Chondrocyte (in vitro differentiated cells): ENCODE measurements around the gene KDM5A. TPM values are rescaled to one million over a fixed set of nuclear protein-coding genes. Genes with fewer than 3 reads are reported as not detected.

Source experiments
- DNase-seq: peaks from one replicate; pipeline ENCODE4 v3.0.0; 2021; ENCODE audit warnings: mixed read lengths, low spot score
- H3K27ac Mint-ChIP-seq: one replicate; pipeline ENCODE4 v1.8.0; 2021; ENCODE audit warnings: mild to moderate bottlenecking, moderate library complexity, mixed read lengths; ENCODE audit not compliant: unreplicated experiment
- H3K27me3 Mint-ChIP-seq: 2 replicates; pipeline ENCODE4 v1.8.0; 2021; ENCODE audit warnings: low read depth, mixed read lengths
- H3K36me3 Mint-ChIP-seq: 2 replicates; pipeline ENCODE4 v1.8.0; 2021; ENCODE audit warnings: low read depth, mixed read lengths
- H3K4me1 Mint-ChIP-seq: 2 replicates; pipeline ENCODE4 v1.8.0; 2021; ENCODE audit warnings: low read depth, mild to moderate bottlenecking, mixed read lengths
- H3K4me3 Mint-ChIP-seq: one replicate; pipeline ENCODE4 v1.8.0; 2021; ENCODE audit warnings: mild to moderate bottlenecking, moderate library complexity, mixed read lengths; ENCODE audit not compliant: unreplicated experiment
- H3K9me3 Mint-ChIP-seq: 2 replicates; pipeline ENCODE4 v1.8.0; 2021; ENCODE audit warnings: low read depth, mixed read lengths
- total RNA-seq: library from RNA; stranded (reverse); gene quantifications from 3 replicates; pipeline ENCODE4 v1.2.1, GENCODE V29; 2021
- TF ChIP-seq, protein P1 (sequence below): fragments of 200-600 bp; sonication (generic); IDR thresholded peaks from 2 replicates; pipeline ENCODE4 v1.5.0; 2021; ENCODE audit warnings: antibody characterized with exemption, mild to moderate bottlenecking, moderate library complexity

The KDM5A gene
- total RNA-seq, 1 donor from 2014 or later: 65.0 TPM

DNA sequence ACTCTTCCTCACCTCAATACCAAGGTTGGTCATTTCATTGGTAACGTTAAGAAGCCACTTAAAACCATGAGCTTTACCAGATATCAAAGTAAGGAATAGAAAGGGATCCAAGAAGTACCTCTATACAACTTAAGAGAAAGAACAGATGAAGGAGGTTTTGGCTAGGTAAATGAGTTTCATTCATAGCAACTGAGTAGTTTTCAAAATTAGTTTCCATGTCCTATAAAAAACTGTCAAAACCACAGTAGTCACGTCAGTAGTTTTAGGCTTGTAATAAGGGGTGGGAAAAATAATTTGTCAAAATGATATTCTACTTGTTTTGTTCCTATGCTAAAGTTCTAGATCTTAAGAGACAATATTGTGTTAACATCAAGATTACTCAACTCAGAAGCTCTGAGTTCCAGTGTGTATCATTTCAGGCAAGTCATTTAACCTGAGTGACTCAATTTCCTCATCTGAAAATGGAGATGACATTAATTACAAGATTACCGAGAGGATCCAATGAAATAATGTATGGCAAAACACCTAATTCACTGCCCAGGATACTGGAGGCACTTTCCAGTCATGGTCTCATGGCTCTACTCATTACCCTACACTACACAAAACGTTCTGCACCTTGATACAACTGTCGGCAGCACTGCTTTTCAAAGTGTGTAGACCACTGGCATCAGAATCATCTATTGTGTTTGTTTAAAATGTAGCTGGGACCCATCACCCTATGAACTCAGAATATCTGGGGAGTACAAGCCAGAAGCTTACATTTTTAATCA is 102.4 kb downstream of the KDM5A start:
- Mint-ChIP-seq H3K4me3 (no peak overlapping the region), H3K27ac (no peak overlapping the region), H3K36me3 (peaks cover 18% of the 10 kb centered on the region), H3K9me3 (no peaks in the 10 kb centered on the region), H3K27me3 (no peaks in the 10 kb centered on the region), H3K4me1 (peaks cover 10% of the 10 kb centered on the region)
- TF ChIP-seq, protein P1, sequence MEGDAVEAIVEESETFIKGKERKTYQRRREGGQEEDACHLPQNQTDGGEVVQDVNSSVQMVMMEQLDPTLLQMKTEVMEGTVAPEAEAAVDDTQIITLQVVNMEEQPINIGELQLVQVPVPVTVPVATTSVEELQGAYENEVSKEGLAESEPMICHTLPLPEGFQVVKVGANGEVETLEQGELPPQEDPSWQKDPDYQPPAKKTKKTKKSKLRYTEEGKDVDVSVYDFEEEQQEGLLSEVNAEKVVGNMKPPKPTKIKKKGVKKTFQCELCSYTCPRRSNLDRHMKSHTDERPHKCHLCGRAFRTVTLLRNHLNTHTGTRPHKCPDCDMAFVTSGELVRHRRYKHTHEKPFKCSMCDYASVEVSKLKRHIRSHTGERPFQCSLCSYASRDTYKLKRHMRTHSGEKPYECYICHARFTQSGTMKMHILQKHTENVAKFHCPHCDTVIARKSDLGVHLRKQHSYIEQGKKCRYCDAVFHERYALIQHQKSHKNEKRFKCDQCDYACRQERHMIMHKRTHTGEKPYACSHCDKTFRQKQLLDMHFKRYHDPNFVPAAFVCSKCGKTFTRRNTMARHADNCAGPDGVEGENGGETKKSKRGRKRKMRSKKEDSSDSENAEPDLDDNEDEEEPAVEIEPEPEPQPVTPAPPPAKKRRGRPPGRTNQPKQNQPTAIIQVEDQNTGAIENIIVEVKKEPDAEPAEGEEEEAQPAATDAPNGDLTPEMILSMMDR: no peak
- no peak for DNase-seq

DNA sequence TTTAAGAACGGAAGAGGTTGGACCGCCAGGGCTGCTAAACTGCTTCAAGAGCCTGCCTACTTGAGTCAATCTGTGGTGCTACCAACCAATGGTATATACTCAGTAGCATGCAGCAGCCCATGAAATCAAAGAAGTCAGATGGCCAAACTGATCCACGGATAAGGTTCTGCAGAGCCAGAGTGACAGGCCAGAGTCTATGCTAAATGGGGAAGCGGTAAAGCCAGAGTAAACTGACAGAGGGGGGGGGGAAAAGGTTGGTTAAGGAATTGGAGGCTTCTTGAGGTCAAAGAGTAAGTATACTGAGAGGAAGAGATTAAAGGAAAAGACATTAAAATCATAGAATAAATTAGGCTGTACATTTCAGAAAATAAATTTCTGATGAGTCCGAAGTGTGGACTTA is 111.1 kb downstream of the KDM5A start:
- H3K27me3 Mint-ChIP-seq: no peaks in the 10 kb centered on the region
- H3K36me3 Mint-ChIP-seq: peaks cover 16% of the 10 kb centered on the region
- TF ChIP-seq, protein P1: no peak
- H3K9me3 Mint-ChIP-seq: no peaks in the 10 kb centered on the region
- H3K4me1 Mint-ChIP-seq: peaks cover 1% of the 10 kb centered on the region
- H3K27ac Mint-ChIP-seq: no peak overlapping the region
- no peak overlapping the region for H3K4me3 Mint-ChIP-seq
- DNase-seq: no peak

- H3K36me3 Mint-ChIP-seq: peaks cover 16% of the 10 kb centered on the region
- DNase-seq: no peak
- no peak overlapping the region for H3K4me3 Mint-ChIP-seq
- peaks cover 11% of the 10 kb centered on the region for H3K4me1 Mint-ChIP-seq
- no peaks in the 10 kb centered on the region for H3K9me3 Mint-ChIP-seq
- TF ChIP-seq, protein P1: no peak
- H3K27me3 Mint-ChIP-seq: no peaks in the 10 kb centered on the region
- no peak overlapping the region for H3K27ac Mint-ChIP-seq
Measured at GRCh38 chr12:275812-276211, 113.3 kb downstream of the KDM5A start.

DNA sequence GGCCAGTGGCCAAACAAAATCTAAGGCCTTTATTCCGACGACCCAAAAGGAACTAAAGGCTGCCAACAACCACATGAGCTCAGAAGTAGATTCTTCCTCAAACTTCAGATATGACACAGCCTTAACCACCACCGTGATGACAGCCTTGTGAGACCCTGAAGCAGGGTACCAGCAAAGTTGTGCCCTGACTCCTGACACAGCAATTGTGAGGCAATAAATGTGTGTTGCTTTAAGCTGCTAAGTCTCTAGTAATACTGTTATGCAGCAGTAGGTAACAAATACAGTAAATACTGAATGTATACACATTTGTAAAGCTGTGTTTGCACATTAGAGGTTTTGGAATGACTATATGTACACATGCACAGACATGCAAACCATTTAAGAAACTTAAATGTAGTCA is 115.7 kb downstream of the KDM5A start:
- TF ChIP-seq, protein P1: no peak
- H3K4me3 Mint-ChIP-seq: no peak overlapping the region
- H3K36me3 Mint-ChIP-seq: peaks cover 9% of the 10 kb centered on the region
- H3K27me3 Mint-ChIP-seq: no peaks in the 10 kb centered on the region
- peaks cover 20% of the 10 kb centered on the region for H3K4me1 Mint-ChIP-seq
- H3K27ac Mint-ChIP-seq: no peak overlapping the region
- H3K9me3 Mint-ChIP-seq: no peaks in the 10 kb centered on the region
- DNase-seq: no peak

- no peak for DNase-seq
- Mint-ChIP-seq H3K4me3 (no peak overlapping the region), H3K27me3 (no peaks in the 10 kb centered on the region), H3K27ac (no peak overlapping the region), H3K4me1 (peaks cover 24% of the 10 kb centered on the region), H3K36me3 (peaks cover 7% of the 10 kb centered on the region), H3K9me3 (no peaks in the 10 kb centered on the region)
- TF ChIP-seq, protein P1: no peak
Measured at GRCh38 chr12:272942-273341, 116.2 kb downstream of the KDM5A start.
